Measurements from ENCODE around the gene IFNA6. TPM values are rescaled to one million over a fixed set of nuclear protein-coding genes. Genes with fewer than 3 reads are reported as not detected.

Gene IFNA6
- total and polyA plus RNA-seq, 2 experiments from 2014 or later = not detected

- Histone ChIP-seq H4K20me1 (replicated peaks; ENCODE audit: insufficient read depth) (no peaks in the 10 kb centered on the region), H3K36me3 (ENCODE audit: insufficient read depth) (no peaks in the 10 kb centered on the region)
- H3K27me3 Mint-ChIP-seq (ENCODE audit: insufficient read depth, low read depth, poor library complexity) = peaks cover 3% of the 10 kb centered on the region
Measured at GRCh38 chr9:21395778-21396717, 45.4 kb upstream of the IFNA6 start.

DNA sequence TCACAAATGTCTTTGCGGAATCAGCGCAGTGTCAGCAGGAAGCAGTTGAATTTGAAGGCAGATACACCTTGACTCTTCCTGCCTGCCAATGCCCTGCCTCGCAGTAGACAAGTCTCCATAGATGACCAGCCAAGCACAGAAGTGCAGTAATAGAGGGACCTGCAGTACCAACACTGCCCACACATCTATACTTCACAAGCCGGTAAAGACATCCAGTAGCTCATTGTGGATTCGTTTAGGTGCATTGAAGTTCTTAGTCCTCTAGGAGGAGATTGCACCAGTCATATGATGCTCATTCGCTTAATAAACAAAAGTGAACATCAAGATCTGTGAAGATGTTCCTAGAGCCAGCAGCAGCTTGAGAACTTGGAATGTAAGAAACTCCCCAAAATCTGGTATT is 41.6 kb upstream of the IFNA6 start:
- H3K36me3 Mint-ChIP-seq (ENCODE audit: low read depth) = no peaks in the 10 kb centered on the region
- TF ChIP-seq ETS1 (IDR thresholded peaks at IDR 0.05) (no peak), ZNF462 (CRISPR knock-in tag; IDR thresholded peaks at IDR 0.05) (0 out of 2 replicates have a peak, but pooled peaks have one; percentile 30), POLR2AphosphoS5 (IDR thresholded peaks at IDR 0.05; ENCODE audit: low read depth) (no peak)

More at GRCh38 chr9:21395778-21396717, 45.4 kb upstream of the IFNA6 start:
- H2AFZ ChIP-seq = peak overlapping the region; percentile 94
- no peaks in the 10 kb centered on the region for H3K9me2 ChIP-seq (ENCODE audit: insufficient read depth)
- Mint-ChIP-seq H3K9me3 (no peaks in the 10 kb centered on the region), H3K27ac (no peak overlapping the region), H3K36me3 (ENCODE audit: low read depth) (no peaks in the 10 kb centered on the region), H3K4me3 (peak overlapping the region; percentile 65), H3K4me1 (peaks cover 12% of the 10 kb centered on the region)
- no peaks in the 10 kb centered on the region for H3K79me2 ChIP-seq (replicated peaks; ENCODE audit: insufficient read depth)
- no peaks in the 10 kb centered on the region for H3F3A ChIP-seq (replicated peaks; ENCODE audit: low read depth)
- no peaks in the 10 kb centered on the region for H3K4me1 ChIP-seq (ENCODE audit: insufficient read depth)
- no peak for TF ChIP-seq EZH2phosphoT487 (IDR thresholded peaks at IDR 0.05; ENCODE audit: unreplicated experiment)
- peak; percentile 79 to 92 for TF ChIP-seq CTCF (conservative IDR thresholded peaks at IDR 0.05; ENCODE audit: low read depth in 2 of 2)
- peak; percentile 94 for ATAC-seq
- peak; percentile 87 for DNase-seq (ENCODE audit: low spot score)
- H3K27ac ChIP-seq (ENCODE audit: low read depth) = no peak overlapping the region
- H3K27me3 ChIP-seq (ENCODE audit: insufficient read depth) = peaks cover 34% of the 10 kb centered on the region
- peak overlapping the region; percentile 80 for H3K4me2 ChIP-seq
- peak overlapping the region; percentile 55 for H3K4me3 ChIP-seq

More for the DNA sequence above, 41.6 kb upstream of the IFNA6 start:
- Histone ChIP-seq H3K27me3 (ENCODE audit: insufficient read depth) (peaks cover 23% of the 10 kb centered on the region), H3K4me2 (no peak overlapping the region), H3K27ac (ENCODE audit: low read depth) (no peak overlapping the region), H3K9me2 (ENCODE audit: insufficient read depth) (no peaks in the 10 kb centered on the region), H2AFZ (no peak overlapping the region), H3K36me3 (ENCODE audit: insufficient read depth) (no peaks in the 10 kb centered on the region), H3K4me1 (ENCODE audit: insufficient read depth) (no peaks in the 10 kb centered on the region), H3F3A (replicated peaks; ENCODE audit: low read depth) (no peaks in the 10 kb centered on the region), H3K79me2 (replicated peaks; ENCODE audit: insufficient read depth) (no peaks in the 10 kb centered on the region), H4K20me1 (replicated peaks; ENCODE audit: insufficient read depth) (no peaks in the 10 kb centered on the region), H3K4me3 (no peak overlapping the region)
- Mint-ChIP-seq H3K4me1 (peaks cover 4% of the 10 kb centered on the region), H3K4me3 (no peak overlapping the region), H3K27me3 (ENCODE audit: insufficient read depth, low read depth, poor library complexity) (peaks cover 3% of the 10 kb centered on the region), H3K9me3 (no peaks in the 10 kb centered on the region), H3K27ac (no peak overlapping the region)
- peak; percentile 91 for ATAC-seq
- peak; percentile 73 for DNase-seq (ENCODE audit: low spot score)

Measured in GM23338 (cell line).